Chondrocyte (in vitro differentiated cells): ENCODE measurements around the gene PDK2. TPM values are rescaled to one million over a fixed set of nuclear protein-coding genes. Genes with fewer than 3 reads are reported as not detected.
A peak's percentile ranks its signal among the peaks of the same experiment; 100 is the strongest.

Source experiments
- DNase-seq: peaks from one replicate; pipeline ENCODE4 v3.0.0; 2021; ENCODE audit warnings: mixed read lengths, low spot score
- H3K27ac Mint-ChIP-seq: one replicate; pipeline ENCODE4 v1.8.0; 2021; ENCODE audit warnings: mild to moderate bottlenecking, moderate library complexity, mixed read lengths; ENCODE audit not compliant: unreplicated experiment
- H3K27me3 Mint-ChIP-seq: 2 replicates; pipeline ENCODE4 v1.8.0; 2021; ENCODE audit warnings: low read depth, mixed read lengths
- H3K36me3 Mint-ChIP-seq: 2 replicates; pipeline ENCODE4 v1.8.0; 2021; ENCODE audit warnings: low read depth, mixed read lengths
- H3K4me1 Mint-ChIP-seq: 2 replicates; pipeline ENCODE4 v1.8.0; 2021; ENCODE audit warnings: low read depth, mild to moderate bottlenecking, mixed read lengths
- H3K4me3 Mint-ChIP-seq: one replicate; pipeline ENCODE4 v1.8.0; 2021; ENCODE audit warnings: mild to moderate bottlenecking, moderate library complexity, mixed read lengths; ENCODE audit not compliant: unreplicated experiment
- H3K9me3 Mint-ChIP-seq: 2 replicates; pipeline ENCODE4 v1.8.0; 2021; ENCODE audit warnings: low read depth, mixed read lengths
- CTCF ChIP-seq: fragments of 200-600 bp; sonication (generic); IDR thresholded peaks from 2 replicates; pipeline ENCODE4 v1.5.0; 2021; ENCODE audit warnings: antibody characterized with exemption, mild to moderate bottlenecking, moderate library complexity
- total RNA-seq: library from RNA; stranded (reverse); gene quantifications from 3 replicates; pipeline ENCODE4 v1.2.1, GENCODE V29; 2021

The PDK2 gene
- total RNA-seq, 1 donor from 2014 or later = 31.1 TPM

GRCh38 chr17:50149417-50150353 lies 54.5 kb downstream of the PDK2 start:
- peak; percentile 90 for DNase-seq
- Mint-ChIP-seq H3K36me3 (peaks cover 2% of the 10 kb centered on the region), H3K4me3 (peak overlapping the region; percentile 87), H3K9me3 (no peaks in the 10 kb centered on the region), H3K27me3 (no peaks in the 10 kb centered on the region), H3K27ac (peak overlapping the region; percentile 51), H3K4me1 (peaks cover 45% of the 10 kb centered on the region)
- TF ChIP-seq CTCF = peak; percentile 31

- Mint-ChIP-seq H3K36me3 (peaks cover 2% of the 10 kb centered on the region), H3K27ac (peak within 1 kb of the TSS; percentile 94), H3K4me3 (peak within 1 kb of the TSS; percentile 87), H3K9me3 (no peaks in the 10 kb centered on the region), H3K27me3 (no peaks in the 10 kb centered on the region), H3K4me1 (peaks cover 46% of the 10 kb centered on the region)
- no peak for TF ChIP-seq CTCF
- no peak for DNase-seq
Measured at GRCh38 chr17:50150354-50151040, 55.3 kb downstream of the PDK2 start, which contains the start of gene PPP1R9B. PPP1R9B (minus strand) TSS chr17:50150677; CDS start chr17:50150513, 164 bp downstream.

GRCh38 chr17:50151041-50151936 lies 56.1 kb downstream of the PDK2 start:
- TF ChIP-seq CTCF = peak; percentile 75
- no peaks in the 10 kb centered on the region for H3K27me3 Mint-ChIP-seq
- peaks cover 2% of the 10 kb centered on the region for H3K36me3 Mint-ChIP-seq
- H3K4me1 Mint-ChIP-seq = peaks cover 40% of the 10 kb centered on the region
- peak; percentile 96 for DNase-seq
- peak overlapping the region; percentile 94 for H3K27ac Mint-ChIP-seq
- H3K4me3 Mint-ChIP-seq = peak overlapping the region; percentile 84
- no peaks in the 10 kb centered on the region for H3K9me3 Mint-ChIP-seq

GRCh38 chr17:50151937-50152547 lies 56.9 kb downstream of the PDK2 start:
- peak overlapping the region; percentile 94 for H3K27ac Mint-ChIP-seq
- TF ChIP-seq CTCF = no peak
- DNase-seq = peak; percentile 90

More at GRCh38 chr17:50151937-50152547, 56.9 kb downstream of the PDK2 start:
- H3K4me3 Mint-ChIP-seq = peak overlapping the region; percentile 84
- H3K36me3 Mint-ChIP-seq = no peaks in the 10 kb centered on the region
- H3K9me3 Mint-ChIP-seq = no peaks in the 10 kb centered on the region
- H3K4me1 Mint-ChIP-seq = peaks cover 33% of the 10 kb centered on the region
- no peaks in the 10 kb centered on the region for H3K27me3 Mint-ChIP-seq
